IgD-negative memory B cell (primary cell): ENCODE results near the gene PTCD3. TPM values are rescaled to one million over a fixed set of nuclear protein-coding genes. Genes with fewer than 3 reads are reported as not detected.

Experiments
- H3K27ac Mint-ChIP-seq, 3 donors: one replicate each; pipeline ENCODE4 v1.8.0; 2020 to 2022; ENCODE audit warnings: mild to moderate bottlenecking in 3 of 3, mixed read lengths in 3 of 3, moderate library complexity in 1 of 3
- H3K27me3 Mint-ChIP-seq: one replicate; pipeline ENCODE4 v1.8.0; 2021; ENCODE audit warnings: mixed read lengths
- H3K36me3 Mint-ChIP-seq: one replicate; pipeline ENCODE4 v1.8.0; 2020; ENCODE audit warnings: mild to moderate bottlenecking, mixed read lengths
- H3K4me1 Mint-ChIP-seq, 3 donors: one replicate each; pipeline ENCODE4 v1.8.0; 2020 to 2022; ENCODE audit warnings: mixed read lengths in 3 of 3, mild to moderate bottlenecking in 1 of 3
- H3K4me3 Mint-ChIP-seq, 4 donors: one replicate each; pipeline ENCODE4 v1.8.0; 2020 to 2022; ENCODE audit warnings: mild to moderate bottlenecking in 4 of 4, mixed read lengths in 4 of 4, moderate library complexity in 3 of 4
- H3K9me3 Mint-ChIP-seq, 3 donors: one replicate each; pipeline ENCODE4 v1.8.0; 2020 to 2021; ENCODE audit warnings: mixed read lengths in 3 of 3, mild to moderate bottlenecking in 1 of 3
- polyA plus RNA-seq: library from polyadenylated mRNA; unstranded; fragments of 300-500 nt; fragmentation: Illumina TruSeq; gene quantifications from one replicate; pipeline ENCODE4 v1.2.3, GENCODE V29; 2021

PTCD3 gene
- 47.9 TPM for polyA plus RNA-seq

DNA sequence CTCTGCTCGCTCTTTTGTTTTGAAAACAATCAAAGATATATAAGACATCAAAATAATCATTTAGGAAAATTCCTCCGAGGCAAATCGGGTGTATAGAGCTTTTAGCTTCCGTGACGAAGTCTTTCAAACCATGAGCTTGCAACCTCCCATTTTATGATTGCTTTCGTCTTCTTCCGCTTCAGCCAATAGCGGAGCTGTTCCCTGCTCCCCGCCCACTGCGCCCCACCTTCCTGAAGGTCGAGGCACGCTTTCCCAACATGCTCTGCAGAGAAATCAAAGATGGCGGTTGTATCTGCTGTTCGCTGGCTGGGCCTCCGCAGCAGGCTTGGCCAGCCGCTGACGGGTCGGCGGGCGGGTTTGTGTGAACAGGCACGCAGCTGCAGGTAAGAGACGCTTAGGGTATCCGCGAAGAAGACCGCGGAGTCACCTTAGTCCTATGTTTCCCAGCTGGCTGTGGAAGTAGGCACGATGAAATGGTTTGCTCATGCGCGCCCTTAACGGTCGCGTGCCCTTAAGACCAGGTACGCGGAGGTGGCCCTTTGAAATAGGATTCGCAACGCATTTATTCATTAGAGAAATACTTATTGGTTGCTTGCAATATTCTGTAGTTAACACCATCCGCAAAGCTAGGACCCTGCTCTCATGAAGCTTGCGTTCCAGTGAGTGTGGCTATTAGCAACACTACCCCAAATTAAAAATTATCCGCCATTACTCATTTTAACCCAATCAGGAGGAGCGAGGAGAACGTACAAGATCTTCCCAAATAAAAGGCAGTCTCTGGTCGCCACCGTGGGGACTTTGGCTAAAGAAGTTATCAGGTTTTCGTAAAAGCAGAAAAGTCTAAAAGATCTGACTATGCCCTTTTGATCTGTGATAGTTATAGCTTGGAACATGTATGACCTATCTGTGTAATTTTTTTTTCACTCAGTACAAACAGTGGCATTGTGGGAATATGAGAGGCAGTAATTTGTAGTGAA, at the start of gene PTCD3:
Gene PTCD3, plus strand, starts transcription at position 267 of the 977 bp plus-strand sequence. Its CDS starts 13 bp downstream, at position 280.
- Mint-ChIP-seq H3K27ac (peak within 1 kb of the TSS; percentile 94 to 99 (median 98)), H3K36me3 (peaks cover 13% of the 10 kb centered on the region), H3K9me3 (no peaks in the 10 kb centered on the region), H3K4me1 (peaks cover 29 to 48% (median 47%) of the 10 kb centered on the region in 3 donors), H3K27me3 (no peaks in the 10 kb centered on the region), H3K4me3 (peak within 1 kb of the TSS; percentile 91 to 97 (median 96))

DNA sequence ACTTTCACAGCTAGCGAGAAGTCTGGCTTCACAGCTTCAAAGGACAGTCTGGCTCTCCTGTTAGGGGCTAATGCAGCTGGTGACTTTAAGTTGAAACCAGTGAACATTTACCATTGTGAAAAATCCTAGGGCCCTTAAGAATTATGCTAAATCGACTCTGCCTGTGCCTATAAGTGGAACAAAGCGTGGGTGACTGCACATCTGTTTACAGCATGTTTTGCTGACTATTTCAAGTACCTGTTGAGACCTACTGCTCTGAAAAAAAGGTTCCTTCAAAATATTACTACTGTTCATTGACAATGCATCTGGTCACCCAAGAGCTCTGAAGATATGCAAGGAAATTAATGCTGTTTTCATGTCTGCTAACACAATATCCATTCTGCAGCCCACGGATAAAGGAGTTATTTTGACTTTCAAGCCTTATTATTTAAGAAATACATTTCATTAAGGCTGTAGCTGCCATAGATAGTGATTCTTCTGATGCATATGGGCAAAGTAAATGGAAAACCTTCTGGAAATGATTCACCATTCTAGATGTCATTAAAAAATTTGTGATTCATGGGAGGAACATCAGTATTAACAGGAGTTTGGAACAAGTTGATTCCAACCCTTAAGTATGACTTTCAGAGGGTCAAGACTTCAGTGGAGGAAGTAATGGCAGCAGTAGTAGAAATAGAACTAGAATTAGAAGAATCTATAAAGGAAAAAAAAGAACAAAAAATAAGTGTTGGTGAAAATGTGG, 49.3 kb upstream of the PTCD3 start:
- Mint-ChIP-seq H3K4me1 (peaks cover 0 to 2% (median 0%) of the 10 kb centered on the region in 3 donors), H3K36me3 (peaks cover 15% of the 10 kb centered on the region), H3K27ac (no peak overlapping the region), H3K27me3 (no peaks in the 10 kb centered on the region), H3K9me3 (no peaks in the 10 kb centered on the region), H3K4me3 (no peak overlapping the region)

DNA sequence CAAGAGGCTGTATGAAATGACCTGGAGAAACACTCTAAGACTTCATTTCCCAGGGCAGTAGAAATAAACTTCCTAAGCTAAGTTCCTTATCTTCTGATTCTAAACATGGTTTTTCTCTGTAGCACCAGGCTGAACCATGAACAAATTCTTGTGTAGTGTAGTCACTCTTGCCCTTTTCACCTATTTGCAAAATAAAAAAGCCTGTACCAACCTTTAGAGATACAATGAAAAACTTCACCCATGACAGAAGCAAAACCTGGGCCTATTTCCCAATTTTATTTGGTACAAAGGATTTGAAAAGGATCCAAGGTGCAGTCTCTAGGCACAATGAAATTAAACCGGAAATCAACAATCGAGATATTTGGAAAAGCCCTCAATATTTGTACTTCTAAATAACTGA, 44.0 kb upstream of the PTCD3 start:
- Mint-ChIP-seq H3K27me3 (no peaks in the 10 kb centered on the region), H3K36me3 (peaks cover 35% of the 10 kb centered on the region), H3K27ac (no peak overlapping the region), H3K4me1 (peaks cover 4 to 9% (median 7%) of the 10 kb centered on the region in 3 donors), H3K9me3 (peaks cover 0 to 10% (median 3%) of the 10 kb centered on the region in 3 donors), H3K4me3 (no peak overlapping the region)

DNA sequence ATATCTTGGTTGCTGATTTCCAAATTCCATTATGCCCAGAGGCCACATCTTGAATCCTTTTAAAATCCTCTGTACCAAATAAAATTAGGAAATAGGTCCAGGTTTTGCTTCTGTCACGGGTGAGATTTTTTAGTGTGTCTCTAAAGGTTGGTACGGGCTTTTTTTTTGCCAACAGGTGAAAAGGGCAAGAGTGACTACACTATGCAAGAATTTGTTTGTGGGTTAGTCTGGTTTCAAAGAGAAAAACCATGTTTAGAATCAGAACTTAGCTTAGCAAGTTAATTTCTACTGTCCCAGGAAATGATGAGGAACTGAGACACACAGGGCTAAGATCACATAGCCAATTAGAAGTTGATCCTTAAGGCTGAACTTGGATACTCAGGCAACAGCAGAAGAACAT, 42.0 kb upstream of the PTCD3 start:
- H3K36me3 Mint-ChIP-seq, result peaks cover 37% of the 10 kb centered on the region
- no peaks in the 10 kb centered on the region for H3K27me3 Mint-ChIP-seq
- peak overlapping the region in 1 of 4 donors; percentile 42 for H3K4me3 Mint-ChIP-seq
- no peak overlapping the region for H3K27ac Mint-ChIP-seq
- peaks cover 0 to 10% (median 3%) of the 10 kb centered on the region in 3 donors for H3K9me3 Mint-ChIP-seq
- H3K4me1 Mint-ChIP-seq, result peaks cover 7 to 10% (median 9%) of the 10 kb centered on the region in 3 donors

DNA sequence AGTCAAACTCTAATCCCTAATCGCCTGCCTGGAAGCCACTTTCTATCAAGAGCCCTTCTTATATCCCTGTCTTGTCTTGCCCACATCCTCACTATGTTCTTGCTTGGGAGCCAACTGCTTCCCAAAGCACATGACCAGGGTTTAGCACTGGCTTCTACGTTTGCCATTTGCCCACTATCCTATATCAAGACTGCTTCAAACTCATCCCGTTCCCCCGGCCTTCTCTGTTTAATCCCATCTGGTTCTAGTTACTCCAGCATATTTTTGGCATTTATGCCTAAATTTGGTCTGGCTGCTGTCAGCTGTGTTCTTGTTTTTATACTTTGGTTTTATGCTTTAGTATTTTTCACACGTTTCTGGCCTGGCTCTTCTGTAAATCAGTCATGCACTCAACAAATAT, 40.5 kb upstream of the PTCD3 start:
- H3K27ac Mint-ChIP-seq, result peak overlapping the region in 1 of 3 donors; percentile 54
- peaks cover 40% of the 10 kb centered on the region for H3K36me3 Mint-ChIP-seq
- H3K4me3 Mint-ChIP-seq, result peak overlapping the region in 1 of 4 donors; percentile 81
- no peaks in the 10 kb centered on the region for H3K27me3 Mint-ChIP-seq
- peaks cover 7 to 11% (median 10%) of the 10 kb centered on the region in 3 donors for H3K4me1 Mint-ChIP-seq
- H3K9me3 Mint-ChIP-seq, result peaks cover 0 to 10% (median 3%) of the 10 kb centered on the region in 3 donors

DNA sequence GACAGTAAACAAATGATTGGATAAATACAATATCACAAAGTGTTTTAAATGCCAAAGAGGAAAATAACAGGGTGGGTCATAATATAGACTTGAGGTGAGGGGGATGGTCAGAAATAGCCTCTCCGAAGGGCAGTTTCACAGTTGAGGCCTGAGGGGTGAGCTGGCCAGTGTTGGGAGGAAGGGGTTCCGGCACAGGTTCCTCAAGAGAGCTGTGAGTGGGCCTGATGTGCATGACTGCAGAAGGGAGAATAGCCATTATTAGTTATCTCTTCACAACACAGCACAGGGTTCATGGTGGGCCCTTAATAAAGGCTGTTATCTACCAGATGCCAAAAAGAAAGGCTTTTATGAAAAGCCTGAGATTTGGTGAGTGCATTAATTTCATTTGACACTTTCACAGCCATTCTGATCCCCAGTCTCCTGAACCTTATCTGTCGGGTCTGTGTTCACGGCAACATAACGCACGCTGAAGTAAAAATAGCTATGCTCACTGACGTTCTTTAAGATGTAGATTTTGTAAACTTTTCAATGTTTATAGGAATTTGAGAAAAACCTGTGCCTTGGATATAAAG, 39.9 kb upstream of the PTCD3 start:
- peaks cover 42% of the 10 kb centered on the region for H3K36me3 Mint-ChIP-seq
- peaks cover 10 to 14% (median 11%) of the 10 kb centered on the region in 3 donors for H3K4me1 Mint-ChIP-seq
- H3K9me3 Mint-ChIP-seq, result peaks cover 0 to 11% (median 3%) of the 10 kb centered on the region in 3 donors
- no peak overlapping the region for H3K4me3 Mint-ChIP-seq
- H3K27me3 Mint-ChIP-seq, result no peaks in the 10 kb centered on the region
- H3K27ac Mint-ChIP-seq, result no peak overlapping the region

GRCh38 chr2:86066915-86067314, 39.1 kb upstream of the PTCD3 start:
- Mint-ChIP-seq H3K4me1 (peaks cover 15 to 18% (median 17%) of the 10 kb centered on the region in 3 donors), H3K27ac (no peak overlapping the region), H3K27me3 (no peaks in the 10 kb centered on the region), H3K4me3 (no peak overlapping the region), H3K9me3 (peaks cover 0 to 12% (median 3%) of the 10 kb centered on the region in 3 donors), H3K36me3 (peaks cover 36% of the 10 kb centered on the region)

DNA sequence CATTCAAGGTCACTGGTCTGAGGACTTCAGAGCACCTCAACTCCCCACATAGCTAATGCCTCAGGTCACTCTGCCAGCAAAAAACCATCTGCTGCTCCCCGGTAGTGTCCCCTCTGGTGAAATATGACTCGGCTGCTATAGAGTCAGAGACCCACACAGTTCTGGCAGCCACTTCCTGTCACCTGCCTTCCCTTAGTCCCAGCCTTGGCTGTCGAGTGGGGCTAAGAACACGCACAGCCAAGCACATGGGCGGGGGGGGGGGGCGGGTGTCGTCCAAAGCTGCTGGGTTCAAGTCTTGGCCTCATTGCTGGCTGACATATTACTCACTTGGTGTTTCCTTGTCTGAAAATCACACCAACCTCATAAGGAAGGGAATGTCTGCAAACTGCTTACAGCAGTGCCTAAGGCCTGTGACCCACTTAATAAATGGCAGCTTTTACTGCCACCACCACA, 37.9 kb upstream of the PTCD3 start:
- no peak overlapping the region for H3K27ac Mint-ChIP-seq
- peaks cover 31% of the 10 kb centered on the region for H3K36me3 Mint-ChIP-seq
- H3K4me1 Mint-ChIP-seq, result peaks cover 25 to 29% (median 27%) of the 10 kb centered on the region in 3 donors
- no peaks in the 10 kb centered on the region for H3K27me3 Mint-ChIP-seq
- H3K4me3 Mint-ChIP-seq, result peak overlapping the region in 1 of 4 donors; percentile 41
- peaks cover 0 to 10% (median 3%) of the 10 kb centered on the region in 3 donors for H3K9me3 Mint-ChIP-seq

DNA sequence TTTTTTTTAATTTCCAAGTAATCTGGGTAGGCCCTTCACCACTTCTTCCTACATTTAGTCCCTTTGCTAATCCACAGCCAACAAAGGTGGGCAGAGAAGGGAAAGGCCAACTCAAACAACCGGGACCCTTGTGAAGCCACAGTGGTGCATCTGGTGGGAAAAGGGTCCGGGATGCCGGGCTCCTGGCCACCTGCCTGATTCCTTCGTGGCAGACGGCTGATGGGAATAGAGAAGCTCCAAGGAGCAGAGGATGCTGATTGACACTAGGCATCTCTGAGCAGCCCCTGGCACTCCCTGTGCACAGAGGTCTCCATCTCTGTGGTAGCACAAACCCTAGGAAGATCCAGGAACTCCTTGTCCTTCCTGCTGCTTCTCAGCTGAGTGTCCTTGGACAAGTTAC, 37.4 kb upstream of the PTCD3 start:
- Mint-ChIP-seq H3K4me3 (no peak overlapping the region), H3K4me1 (peaks cover 26 to 30% (median 29%) of the 10 kb centered on the region in 3 donors), H3K27me3 (no peaks in the 10 kb centered on the region), H3K36me3 (peaks cover 27% of the 10 kb centered on the region), H3K9me3 (peaks cover 0 to 6% (median 3%) of the 10 kb centered on the region in 3 donors), H3K27ac (peak overlapping the region in 1 of 3 donors; percentile 43)

DNA sequence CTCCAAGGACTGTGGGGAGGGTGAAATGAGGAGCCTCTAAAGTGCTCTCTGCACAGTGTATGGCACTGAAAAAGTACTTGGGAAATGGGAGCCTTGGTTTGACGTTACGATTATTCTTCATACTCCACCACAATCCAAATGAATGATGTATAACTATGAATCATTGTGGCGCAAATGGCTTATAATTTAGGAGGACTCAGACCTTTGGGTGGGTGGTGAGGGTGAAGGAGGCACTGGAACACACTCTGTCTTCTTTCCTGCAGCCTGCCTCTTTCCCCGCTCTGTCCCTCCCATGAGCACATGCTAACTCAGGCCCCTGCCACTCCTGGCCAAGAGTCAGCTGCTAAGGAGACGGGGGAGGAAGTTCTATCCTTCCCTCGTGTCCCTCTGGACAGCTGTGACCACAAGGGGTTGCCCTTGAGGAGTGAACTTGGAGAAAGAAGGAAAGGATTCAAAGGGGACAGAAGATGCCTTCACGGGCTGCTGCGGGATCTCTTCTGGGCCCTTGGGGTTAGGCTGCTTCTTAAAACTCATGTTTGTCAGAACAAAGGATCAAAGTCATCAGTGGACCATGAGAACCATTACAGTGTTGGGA, 36.8 kb upstream of the PTCD3 start:
- H3K9me3 Mint-ChIP-seq, result peaks cover 0 to 4% (median 0%) of the 10 kb centered on the region in 3 donors
- no peaks in the 10 kb centered on the region for H3K27me3 Mint-ChIP-seq
- H3K4me1 Mint-ChIP-seq, result peaks cover 22 to 30% (median 23%) of the 10 kb centered on the region in 3 donors
- no peak overlapping the region for H3K4me3 Mint-ChIP-seq
- H3K36me3 Mint-ChIP-seq, result peaks cover 21% of the 10 kb centered on the region
- H3K27ac Mint-ChIP-seq, result peak overlapping the region in 1 of 3 donors; percentile 43

DNA sequence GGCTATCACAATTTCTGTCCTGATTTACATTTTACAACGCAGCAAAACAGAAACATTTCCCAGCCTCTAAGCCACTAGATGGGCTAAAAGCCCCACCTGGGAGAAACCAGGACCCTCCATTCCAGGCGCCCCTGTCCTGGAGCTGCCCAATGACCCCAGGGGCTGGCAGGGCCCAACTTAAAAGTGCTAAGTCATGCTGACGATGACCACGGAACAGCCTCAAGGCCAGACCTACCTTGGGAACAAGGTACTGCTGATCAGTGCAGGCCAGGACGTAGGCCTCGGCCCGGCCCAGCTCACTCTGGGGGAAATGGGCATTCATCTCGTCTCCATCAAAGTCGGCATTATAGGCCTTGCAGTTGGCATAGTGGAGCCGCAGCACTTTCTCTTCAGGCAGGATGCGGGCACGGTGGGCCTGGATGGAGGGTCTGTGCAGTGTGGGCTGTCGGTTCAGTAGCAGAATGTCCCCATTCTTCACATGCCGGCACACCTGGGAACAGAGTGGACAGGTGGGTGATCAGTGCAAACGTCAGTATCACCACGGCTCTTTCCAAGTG, 36.2 kb upstream of the PTCD3 start:
- H3K4me3 Mint-ChIP-seq, result no peak overlapping the region
- H3K36me3 Mint-ChIP-seq, result peaks cover 18% of the 10 kb centered on the region
- peaks cover 19 to 27% (median 19%) of the 10 kb centered on the region in 3 donors for H3K4me1 Mint-ChIP-seq
- H3K27ac Mint-ChIP-seq, result no peak overlapping the region
- no peaks in the 10 kb centered on the region for H3K27me3 Mint-ChIP-seq
- peaks cover 0 to 2% (median 0%) of the 10 kb centered on the region in 3 donors for H3K9me3 Mint-ChIP-seq

GRCh38 chr2:86070868-86071267, 35.2 kb upstream of the PTCD3 start:
- H3K27ac Mint-ChIP-seq, result peak overlapping the region in 2 of 3 donors; percentile 7 to 97
- no peak overlapping the region for H3K4me3 Mint-ChIP-seq
- H3K36me3 Mint-ChIP-seq, result peaks cover 12% of the 10 kb centered on the region
- H3K9me3 Mint-ChIP-seq, result peaks cover 0 to 2% (median 0%) of the 10 kb centered on the region in 3 donors
- H3K27me3 Mint-ChIP-seq, result no peaks in the 10 kb centered on the region
- H3K4me1 Mint-ChIP-seq, result peaks cover 19 to 25% (median 19%) of the 10 kb centered on the region in 3 donors

DNA sequence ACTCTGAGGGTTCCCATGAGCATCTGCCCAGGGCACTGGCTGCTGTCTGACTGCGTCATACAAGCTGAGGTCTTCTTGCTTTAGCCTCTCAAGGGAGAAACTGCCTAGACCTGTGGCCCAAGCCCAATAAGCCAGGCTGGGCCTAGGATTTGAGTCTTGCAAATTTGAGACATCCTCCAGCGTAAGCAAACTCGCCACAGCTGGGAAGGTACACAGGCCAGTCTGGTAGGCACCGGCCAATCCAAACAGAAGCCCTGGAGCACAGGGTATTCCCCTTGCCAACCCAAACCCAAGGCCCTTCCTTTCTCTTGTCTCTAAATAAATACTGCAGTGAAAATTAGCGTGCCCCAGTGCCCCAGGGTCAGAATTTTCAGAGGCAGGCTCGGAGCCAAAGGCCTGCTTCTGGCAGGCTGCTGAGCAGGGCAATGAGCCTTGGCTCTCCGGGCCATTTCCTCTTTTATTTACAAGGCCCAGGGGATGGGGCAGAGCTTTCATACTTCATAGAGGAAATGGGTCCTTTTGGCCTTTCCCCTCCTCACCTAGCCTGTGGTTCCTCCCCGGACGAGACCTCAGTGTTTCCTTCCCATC, 33.7 kb upstream of the PTCD3 start:
- peaks cover 0 to 2% (median 0%) of the 10 kb centered on the region in 3 donors for H3K9me3 Mint-ChIP-seq
- H3K27me3 Mint-ChIP-seq, result no peaks in the 10 kb centered on the region
- peak overlapping the region in 3 of 4 donors; percentile 44 to 84 (median 52) for H3K4me3 Mint-ChIP-seq
- peaks cover 10% of the 10 kb centered on the region for H3K36me3 Mint-ChIP-seq
- H3K27ac Mint-ChIP-seq, result peak overlapping the region; percentile 96 to 97 (median 97)
- H3K4me1 Mint-ChIP-seq, result peaks cover 19 to 27% (median 22%) of the 10 kb centered on the region in 3 donors
